Measurements from ENCODE around the gene LIMS2. TPM values are rescaled to one million over a fixed set of nuclear protein-coding genes. Genes with fewer than 3 reads are reported as not detected.
A peak's percentile ranks its signal among the peaks of the same experiment; 100 is the strongest.

Gene LIMS2
- total and polyA plus RNA-seq, 2 of the 8 experiments (the other 6 are each of a cell fraction or from before 2014, with no cell fraction given), result 3.3 to 4.8 TPM

DNA sequence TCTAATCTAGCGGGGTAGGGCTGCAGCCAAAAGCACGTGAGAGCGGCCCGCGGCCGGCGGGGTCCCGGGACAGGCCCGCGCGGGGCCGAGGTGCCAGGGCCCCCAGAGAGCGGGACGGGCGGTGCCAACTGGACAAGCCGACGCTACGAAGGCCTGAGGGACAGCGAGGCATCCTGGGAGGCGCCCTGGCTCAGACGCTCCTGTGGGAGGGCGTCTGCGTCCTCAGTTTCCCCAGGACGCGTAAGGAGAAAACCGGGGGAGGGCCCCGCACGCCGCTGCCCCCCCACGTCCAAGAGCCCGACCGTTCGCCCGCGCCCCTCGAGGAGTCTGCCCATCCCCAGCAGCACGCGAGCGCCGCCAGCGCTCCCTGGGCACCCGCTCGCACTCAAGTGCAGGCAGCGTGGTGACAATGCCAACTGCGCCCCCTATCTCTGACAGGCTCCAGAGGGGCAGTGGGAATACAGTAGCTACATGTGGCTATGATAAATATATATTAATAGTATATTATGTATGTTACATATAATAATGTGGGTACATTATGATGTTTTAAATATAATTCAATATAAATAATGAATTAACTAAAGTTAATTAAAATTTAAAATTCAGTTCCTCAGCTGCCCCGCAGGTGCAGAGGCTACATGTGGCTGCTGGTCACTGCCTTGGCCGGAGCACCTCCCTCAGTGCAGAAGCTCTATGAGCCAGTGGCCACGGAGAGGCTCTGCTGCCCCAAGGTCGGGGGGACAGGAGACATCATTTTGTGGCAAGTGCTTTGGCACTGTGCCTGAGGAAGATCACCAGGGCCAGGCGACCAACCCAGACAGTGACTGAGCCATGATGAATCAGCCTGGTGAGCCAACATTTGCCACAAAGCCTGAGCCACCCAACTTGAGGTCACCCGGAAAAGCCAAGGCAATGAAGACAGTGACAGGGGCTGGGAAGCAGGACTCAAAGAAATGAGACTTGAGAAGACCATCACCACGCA, 20.5 kb upstream of the LIMS2 start (continued):
- TF ChIP-seq RNF2 (IDR thresholded peaks at IDR 0.05; ENCODE audit: borderline replicate concordance, low read depth, low read length, missing control alignments, poor library complexity, severe bottlenecking) (no peak), JUN (IDR thresholded peaks at IDR 0.05; ENCODE audit: low read depth, low read length) (no peak), EP300 (IDR thresholded peaks at IDR 0.05; ENCODE audit: borderline replicate concordance in 1 of 2, low read depth in 2 of 2, low read length in 2 of 2) (no peak), NRF1 (IDR thresholded peaks at IDR 0.05; ENCODE audit: low read depth, low read length) (no peak), MAFK (IDR thresholded peaks at IDR 0.05; ENCODE audit: low read depth, low read length) (no peak), GABPA (IDR thresholded peaks at IDR 0.05; ENCODE audit: borderline replicate concordance, insufficient read depth, low read length) (peak; percentile 29; the same call in 1 of the 2 replicates), KDM4A (IDR thresholded peaks at IDR 0.05; ENCODE audit: low read depth, low read length, severe bottlenecking) (peak; percentile 97), EGR1 (IDR thresholded peaks at IDR 0.05; ENCODE audit: borderline replicate concordance, low read depth, low read length) (no peak), GTF2F1 (IDR thresholded peaks at IDR 0.05; ENCODE audit: borderline replicate concordance, low read depth, low read length) (no peak), CEBPB (IDR thresholded peaks at IDR 0.05; ENCODE audit: low read depth, low read length) (no peak), KDM5A (IDR thresholded peaks at IDR 0.05; ENCODE audit: low read length) (no peak), RAD21 (IDR thresholded peaks at IDR 0.05 in 1 of 2, conservative IDR thresholded peaks at IDR 0.05 in 1 of 2; ENCODE audit: low read depth in 2 of 2, low read length in 2 of 2) (peak; percentile 72 to 80), SUZ12 (IDR thresholded peaks at IDR 0.05; ENCODE audit: low read length) (peak; percentile 27; the same call in 1 of the 2 replicates), BRCA1 (IDR thresholded peaks at IDR 0.05; ENCODE audit: low read depth, low read length) (no peak)
- TF ChIP-seq, protein P1, sequence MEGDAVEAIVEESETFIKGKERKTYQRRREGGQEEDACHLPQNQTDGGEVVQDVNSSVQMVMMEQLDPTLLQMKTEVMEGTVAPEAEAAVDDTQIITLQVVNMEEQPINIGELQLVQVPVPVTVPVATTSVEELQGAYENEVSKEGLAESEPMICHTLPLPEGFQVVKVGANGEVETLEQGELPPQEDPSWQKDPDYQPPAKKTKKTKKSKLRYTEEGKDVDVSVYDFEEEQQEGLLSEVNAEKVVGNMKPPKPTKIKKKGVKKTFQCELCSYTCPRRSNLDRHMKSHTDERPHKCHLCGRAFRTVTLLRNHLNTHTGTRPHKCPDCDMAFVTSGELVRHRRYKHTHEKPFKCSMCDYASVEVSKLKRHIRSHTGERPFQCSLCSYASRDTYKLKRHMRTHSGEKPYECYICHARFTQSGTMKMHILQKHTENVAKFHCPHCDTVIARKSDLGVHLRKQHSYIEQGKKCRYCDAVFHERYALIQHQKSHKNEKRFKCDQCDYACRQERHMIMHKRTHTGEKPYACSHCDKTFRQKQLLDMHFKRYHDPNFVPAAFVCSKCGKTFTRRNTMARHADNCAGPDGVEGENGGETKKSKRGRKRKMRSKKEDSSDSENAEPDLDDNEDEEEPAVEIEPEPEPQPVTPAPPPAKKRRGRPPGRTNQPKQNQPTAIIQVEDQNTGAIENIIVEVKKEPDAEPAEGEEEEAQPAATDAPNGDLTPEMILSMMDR (IDR thresholded peaks at IDR 0.05; ENCODE audit: control extremely low read depth in 1 of 3, insufficient read depth in 1 of 3, low read depth in 1 of 3, low read length in 3 of 3), result peak; percentile 65 to 87 (median 86)
- TF ChIP-seq, protein P2, sequence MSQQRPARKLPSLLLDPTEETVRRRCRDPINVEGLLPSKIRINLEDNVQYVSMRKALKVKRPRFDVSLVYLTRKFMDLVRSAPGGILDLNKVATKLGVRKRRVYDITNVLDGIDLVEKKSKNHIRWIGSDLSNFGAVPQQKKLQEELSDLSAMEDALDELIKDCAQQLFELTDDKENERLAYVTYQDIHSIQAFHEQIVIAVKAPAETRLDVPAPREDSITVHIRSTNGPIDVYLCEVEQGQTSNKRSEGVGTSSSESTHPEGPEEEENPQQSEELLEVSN (IDR thresholded peaks at IDR 0.05), result peak; percentile 90
